BJ (cell line): ENCODE measurements around the gene PQBP1. TPM values are rescaled to one million over a fixed set of nuclear protein-coding genes. Genes with fewer than 3 reads are reported as not detected.
"Not testable (repeated sequence)": the region's sequence is repeated elsewhere in the genome, so short reads cannot be mapped to it uniquely, and the experiment has no call there.

Experiments
- CTCF ChIA-PET: fragments of 350-600 bp; formaldehyde crosslinking; extraction: SDS; loops from one replicate; lab custom pipeline; 2021; ENCODE audit warnings: antibody characterized with exemption, inconsistent platforms; lab: Yijun Ruan, JAX
- POLR2A ChIA-PET: fragments of 300-600 bp; sonication (Branson Sonifier 250); formaldehyde crosslinking; extraction: SDS; loops from one replicate; lab custom pipeline; 2021; ENCODE audit warnings: antibody characterized with exemption; lab: Charles Lee
- DNase-seq: peaks from one replicate; pipeline ENCODE4 v3.0.0-alpha.2; 2011; ENCODE audit warnings: low read depth
- H3K27me3 ChIP-seq: 2 replicates; pipeline ENCODE4 v1.6.0; 2011; ENCODE audit warnings: low read length; ENCODE audit not compliant: control insufficient read depth, insufficient read depth
- H3K36me3 ChIP-seq: 2 replicates; pipeline ENCODE4 v1.5.1; 2011; ENCODE audit warnings: low read length; ENCODE audit not compliant: control insufficient read depth, insufficient read depth
- H3K4me3 ChIP-seq: 2 replicates; pipeline ENCODE4 v1.5.1; 2011; ENCODE audit warnings: low read depth, mild to moderate bottlenecking, control low read depth, low read length
- polyA plus RNA-seq: library from polyadenylated mRNA; depleted of rRNA; stranded (reverse); fragments of >200 nt; gene quantifications from 2 replicates; pipeline ENCODE4 v1.2.3, GENCODE V29; 2011
- TF ChIP-seq, protein P1 (sequence below): IDR thresholded peaks from 2 replicates; pipeline ENCODE4 v1.5.1; 2011; ENCODE audit warnings: low read depth, mild to moderate bottlenecking, control low read depth, inconsistent platforms, low read length, moderate library complexity; ENCODE audit not compliant: insufficient read depth

The PQBP1 gene
- polyA plus RNA-seq, 1 experiment = 89.6 TPM

DNA sequence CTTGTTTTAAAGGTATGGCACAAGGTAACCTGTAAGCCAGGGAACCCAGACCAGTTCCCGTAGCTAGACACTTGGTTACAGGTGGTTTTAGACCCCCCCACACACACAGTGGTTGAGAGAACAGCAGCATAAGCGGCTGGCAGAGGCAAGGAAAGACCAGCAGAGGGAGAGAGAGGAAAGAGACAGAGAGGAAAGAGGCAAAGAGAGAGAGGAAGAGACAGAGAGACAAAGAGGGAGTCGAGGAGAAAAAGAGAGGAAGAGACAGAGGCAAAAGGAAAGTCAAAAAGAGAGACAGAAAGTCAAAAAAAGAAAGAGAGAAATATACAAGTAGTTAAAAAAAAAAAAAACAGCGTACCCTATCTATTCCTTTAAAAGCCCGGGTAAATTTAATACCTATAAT, 42.8 kb upstream of the PQBP1 start:
- TF ChIP-seq, protein P1, sequence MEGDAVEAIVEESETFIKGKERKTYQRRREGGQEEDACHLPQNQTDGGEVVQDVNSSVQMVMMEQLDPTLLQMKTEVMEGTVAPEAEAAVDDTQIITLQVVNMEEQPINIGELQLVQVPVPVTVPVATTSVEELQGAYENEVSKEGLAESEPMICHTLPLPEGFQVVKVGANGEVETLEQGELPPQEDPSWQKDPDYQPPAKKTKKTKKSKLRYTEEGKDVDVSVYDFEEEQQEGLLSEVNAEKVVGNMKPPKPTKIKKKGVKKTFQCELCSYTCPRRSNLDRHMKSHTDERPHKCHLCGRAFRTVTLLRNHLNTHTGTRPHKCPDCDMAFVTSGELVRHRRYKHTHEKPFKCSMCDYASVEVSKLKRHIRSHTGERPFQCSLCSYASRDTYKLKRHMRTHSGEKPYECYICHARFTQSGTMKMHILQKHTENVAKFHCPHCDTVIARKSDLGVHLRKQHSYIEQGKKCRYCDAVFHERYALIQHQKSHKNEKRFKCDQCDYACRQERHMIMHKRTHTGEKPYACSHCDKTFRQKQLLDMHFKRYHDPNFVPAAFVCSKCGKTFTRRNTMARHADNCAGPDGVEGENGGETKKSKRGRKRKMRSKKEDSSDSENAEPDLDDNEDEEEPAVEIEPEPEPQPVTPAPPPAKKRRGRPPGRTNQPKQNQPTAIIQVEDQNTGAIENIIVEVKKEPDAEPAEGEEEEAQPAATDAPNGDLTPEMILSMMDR = peak; percentile 37
- POLR2A ChIA-PET = no interaction called here
- CTCF ChIA-PET = no interaction called here
- no peak overlapping the region for H3K4me3 ChIP-seq
- H3K36me3 ChIP-seq = no peaks in the 10 kb centered on the region
- no peak for DNase-seq
- no peaks in the 10 kb centered on the region for H3K27me3 ChIP-seq

DNA sequence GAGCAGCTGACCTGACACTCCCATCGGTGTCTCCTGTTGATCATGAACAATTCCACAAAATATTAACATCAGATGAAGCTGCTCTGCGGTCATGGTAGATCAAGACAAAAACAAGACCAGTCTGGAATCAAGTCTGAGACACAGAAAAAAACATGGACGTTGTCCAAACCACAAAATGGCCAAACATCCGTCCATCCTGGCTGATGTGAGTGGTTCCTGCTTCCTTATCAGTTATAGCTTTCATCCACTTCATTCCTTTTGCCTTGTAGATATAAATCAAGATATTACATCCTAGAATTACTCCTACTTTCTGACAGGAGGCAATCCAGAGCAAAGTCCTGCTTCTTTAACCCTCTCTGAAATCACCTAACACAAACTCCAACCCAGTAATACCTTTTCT, 33.5 kb upstream of the PQBP1 start:
- POLR2A ChIA-PET = no interaction called here
- CTCF ChIA-PET = no interaction called here
- TF ChIP-seq, protein P1 = no peak
- H3K36me3 ChIP-seq = no peaks in the 10 kb centered on the region
- H3K27me3 ChIP-seq = no peaks in the 10 kb centered on the region
- no peak for DNase-seq
- no peak overlapping the region for H3K4me3 ChIP-seq

DNA sequence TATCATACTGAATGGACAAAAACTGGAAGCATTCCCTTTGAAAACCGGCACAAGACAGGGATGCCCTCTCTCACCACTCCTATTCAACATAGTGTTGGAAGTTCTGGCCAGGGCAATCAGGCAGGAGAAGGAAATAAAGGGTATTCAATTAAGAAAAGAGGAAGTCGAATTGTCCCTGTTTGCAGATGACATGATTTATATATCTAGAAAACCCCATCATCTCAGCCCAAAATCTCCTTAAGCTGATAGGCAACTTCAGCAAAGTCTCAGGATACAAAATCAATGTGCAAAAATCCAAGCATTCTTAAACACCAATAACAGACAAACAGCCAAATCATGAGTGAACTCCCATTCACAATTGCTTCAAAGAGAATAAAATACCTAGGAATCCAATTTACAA, 25.7 kb upstream of the PQBP1 start:
- POLR2A ChIA-PET, DNase-seq, H3K36me3 ChIP-seq, H3K27me3 ChIP-seq, CTCF ChIA-PET, H3K4me3 ChIP-seq: not testable (repeated sequence)

DNA sequence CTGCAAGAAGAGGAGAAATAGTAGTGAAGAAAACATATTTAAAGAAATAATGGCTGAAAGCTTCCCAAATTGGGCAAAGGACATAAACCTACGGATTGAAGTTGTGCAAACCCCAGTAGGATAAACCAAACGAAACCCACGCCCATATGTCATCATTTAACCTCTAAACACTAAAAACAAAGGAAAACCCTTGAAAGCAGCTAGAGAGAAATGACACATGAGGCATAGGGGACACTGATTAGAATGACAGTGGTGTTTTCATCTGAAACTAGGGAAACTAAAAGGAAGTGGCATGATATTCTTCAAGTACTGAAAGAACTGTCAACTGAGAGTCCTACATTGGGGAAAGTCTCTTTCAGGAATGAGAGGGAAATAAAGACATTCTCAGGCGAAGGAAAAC, 20.8 kb upstream of the PQBP1 start:
- POLR2A ChIA-PET, H3K4me3 ChIP-seq, H3K27me3 ChIP-seq, H3K36me3 ChIP-seq, CTCF ChIA-PET, DNase-seq: not testable (repeated sequence)

DNA sequence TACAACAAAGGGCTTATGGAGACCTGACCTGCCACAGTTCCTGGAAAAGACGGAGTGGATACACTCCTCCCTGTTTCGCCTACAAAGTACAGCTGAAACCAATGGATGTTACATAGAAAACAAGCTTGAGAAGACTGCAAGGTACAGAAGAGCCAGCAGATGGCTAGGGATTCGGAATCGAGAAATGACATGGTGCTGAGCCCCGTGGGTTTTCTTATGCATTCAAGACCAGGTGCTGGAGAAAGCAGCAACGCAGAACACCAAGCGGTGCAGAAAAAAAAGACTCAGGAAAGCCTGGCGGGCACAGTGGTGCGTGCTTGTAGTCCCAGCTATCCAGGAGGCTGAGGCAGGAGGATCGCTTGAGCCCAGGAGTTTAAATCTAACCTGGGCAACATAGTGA, 14.0 kb upstream of the PQBP1 start:
- POLR2A ChIA-PET = no interaction called here
- H3K36me3 ChIP-seq = no peaks in the 10 kb centered on the region
- no peak overlapping the region for H3K4me3 ChIP-seq
- TF ChIP-seq, protein P1 = no peak
- CTCF ChIA-PET = no interaction called here
- H3K27me3 ChIP-seq = no peaks in the 10 kb centered on the region
- no peak for DNase-seq

DNA sequence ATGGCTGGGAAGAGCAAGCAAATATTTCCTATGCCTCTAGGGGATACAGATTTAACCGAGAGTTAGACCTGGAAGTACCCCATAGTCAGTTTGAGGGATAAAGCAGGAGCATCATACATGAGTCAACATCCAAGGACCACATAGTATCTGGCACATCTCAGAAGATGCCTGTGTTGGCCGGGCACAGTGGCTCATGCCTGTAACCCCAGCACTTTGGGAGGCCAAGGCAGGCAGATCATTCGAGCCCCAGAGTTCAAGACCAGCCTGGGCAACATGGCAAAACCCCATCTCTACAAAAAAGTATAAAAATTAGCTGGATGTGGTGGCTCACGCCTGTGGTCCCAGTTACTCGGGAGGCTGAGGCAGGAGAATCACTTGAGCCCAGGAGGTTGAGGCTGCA, 11.1 kb upstream of the PQBP1 start:
- DNase-seq, CTCF ChIA-PET, POLR2A ChIA-PET, H3K27me3 ChIP-seq, H3K36me3 ChIP-seq, H3K4me3 ChIP-seq: not testable (repeated sequence)

DNA sequence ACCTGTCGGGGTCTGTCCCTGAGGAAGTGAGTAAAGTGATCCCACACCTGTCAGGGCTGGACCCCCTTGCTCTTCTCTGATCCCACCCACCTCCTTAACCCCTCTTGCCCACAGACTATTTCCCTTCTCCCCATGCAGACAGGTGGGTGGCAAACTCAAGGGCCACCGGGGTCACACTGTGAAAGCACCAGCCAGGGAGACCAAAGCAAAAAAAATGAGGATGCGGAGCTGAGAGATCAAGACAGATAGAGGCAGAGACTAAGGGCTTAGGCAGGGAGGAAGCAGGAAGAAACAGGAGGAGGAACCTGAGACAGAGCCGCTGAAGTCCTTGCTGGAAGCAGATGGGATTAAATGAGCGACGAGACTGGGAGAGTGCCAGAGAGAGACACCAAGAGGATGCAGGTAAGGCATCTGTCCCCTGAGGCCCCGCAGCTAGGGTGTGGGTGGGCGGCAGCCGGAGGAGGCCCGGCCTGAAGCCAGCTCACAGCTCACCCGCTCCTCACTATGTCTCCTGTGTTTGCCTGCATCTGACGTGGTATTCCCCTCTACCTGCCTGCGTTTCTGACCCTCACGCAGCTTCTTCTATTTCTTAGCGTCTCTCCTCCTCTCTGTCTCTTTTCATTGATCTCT, 7.3 kb upstream of the PQBP1 start:
- ChIA-PET CTCF (interaction anchor here (1.1 kb wide), 1 partner anchor 21 kb away, joined by 3 read pairs; the partner anchor contains the start of gene SLC35A2), POLR2A (no interaction called here)
- TF ChIP-seq, protein P1 = no peak
- no peak for DNase-seq
- Histone ChIP-seq H3K27me3 (no peaks in the 10 kb centered on the region), H3K36me3 (peaks cover 6% of the 10 kb centered on the region; the same call in 1 of the 2 replicates), H3K4me3 (peak overlapping the region; percentile 51)
